ENCODE measurements around the gene BATF2.

- TF ChIP-seq RCOR1 (IDR thresholded peaks at IDR 0.05; ENCODE audit: borderline replicate concordance in 1 of 2, low read depth in 2 of 2, low read length in 2 of 2) (no peak), MTA1 (IDR thresholded peaks at IDR 0.05; ENCODE audit: borderline replicate concordance) (no peak), NRF1 (conservative IDR thresholded peaks at IDR 0.05 in 1 of 2, IDR thresholded peaks at IDR 0.05 in 1 of 2) (no peak), CEBPG (CRISPR knock-in tag; IDR thresholded peaks at IDR 0.05) (no peak), CEBPG (tag; conservative IDR thresholded peaks at IDR 0.05 in 1 of 2, IDR thresholded peaks at IDR 0.05 in 1 of 2) (no peak), CHD2 (IDR thresholded peaks at IDR 0.05; ENCODE audit: low read depth, low read length) (no peak), PML (IDR thresholded peaks at IDR 0.05; ENCODE audit: low read length) (no peak), CTBP1 (IDR thresholded peaks at IDR 0.05; ENCODE audit: borderline replicate concordance) (no peak), CTCF (IDR thresholded peaks at IDR 0.05 in 2 of 3, conservative IDR thresholded peaks at IDR 0.05 in 1 of 3; ENCODE audit: insufficient read depth in 2 of 3, low read depth in 1 of 3, low read length in 3 of 3) (no peak), RFX5 (IDR thresholded peaks at IDR 0.05; ENCODE audit: low read depth, low read length) (no peak), POLR2AphosphoS5 (IDR thresholded peaks at IDR 0.05; ENCODE audit: control insufficient read depth, insufficient read depth, low read depth, low read length) (no peak), JUND (IDR thresholded peaks at IDR 0.05; ENCODE audit: borderline replicate concordance, low read depth, low read length) (no peak), JUND (tag; IDR thresholded peaks at IDR 0.05; ENCODE audit: borderline replicate concordance, low read depth, low read length) (no peak), EZH2 (IDR thresholded peaks at IDR 0.05; ENCODE audit: borderline replicate concordance, low read depth, low read length) (no peak), CBX8 (IDR thresholded peaks at IDR 0.05; ENCODE audit: borderline replicate concordance, extremely low read depth, low read depth, low read length, poor library complexity, severe bottlenecking) (no peak)
Observed at GRCh38 chr11:65045728-65046127, 49.0 kb upstream of the BATF2 start.
